ENCODE data around the gene EZR. TPM values are rescaled to one million over a fixed set of nuclear protein-coding genes. Genes with fewer than 3 reads are reported as not detected.

EZR gene
- total RNA-seq, 2 donors from 2014 or later = 76.8 to 103 TPM

DNA sequence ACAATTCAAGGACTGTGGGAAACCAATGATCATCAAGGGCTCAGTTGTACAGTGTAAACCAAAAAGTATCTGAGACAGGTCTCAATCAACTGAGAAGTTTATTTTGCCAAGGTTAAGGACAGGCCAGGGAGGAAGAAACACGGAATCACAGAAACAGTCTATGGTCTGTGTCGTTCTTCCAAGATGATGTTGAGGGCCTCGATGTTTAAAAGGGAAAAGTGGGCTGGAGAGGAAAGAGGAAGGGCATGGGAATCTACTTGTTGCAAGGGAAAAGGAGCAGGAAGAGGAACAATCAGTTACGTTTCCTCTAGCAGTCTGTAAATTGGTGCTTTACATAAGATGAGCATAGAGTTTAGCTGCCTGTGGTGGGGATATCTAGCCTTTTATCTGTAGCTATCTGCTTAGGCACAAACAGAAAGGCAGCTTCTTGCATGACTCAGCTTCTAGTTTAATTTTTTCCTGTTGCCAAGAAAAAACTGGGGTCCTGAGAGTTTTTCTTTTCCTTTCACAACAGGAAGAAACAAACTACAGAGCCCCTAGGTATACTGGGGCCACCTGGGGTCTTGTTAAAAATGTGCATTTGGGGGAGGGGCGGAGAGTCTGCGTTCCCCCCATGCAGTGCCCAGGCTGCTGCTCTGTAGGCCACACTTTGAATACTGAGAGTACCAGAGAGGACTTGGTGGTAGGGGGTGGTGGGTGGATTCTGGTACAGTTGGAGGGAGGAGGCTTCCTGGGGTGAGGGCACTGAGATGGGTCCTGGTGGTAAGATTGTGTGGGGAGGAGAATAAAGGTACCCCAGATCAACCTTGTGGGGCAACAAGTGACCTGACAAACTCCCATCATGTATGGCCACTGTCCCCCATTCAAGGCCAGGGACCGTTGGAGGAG is 35.3 kb upstream of the EZR start:
- intact Hi-C loops (cut with DNase I) = no loop called here
- ATAC-seq = no peak
- peak overlapping the region; percentile 76 to 97 (median 85) for H3K27ac ChIP-seq
- H3K9me3 ChIP-seq = no peaks in the 10 kb centered on the region
- H3K27me3 ChIP-seq = no peaks in the 10 kb centered on the region
- H3K36me3 ChIP-seq (replicated peaks in 1 of 2; ENCODE audit: insufficient read depth in 1 of 2, low read depth in 2 of 2) = no peaks in the 10 kb centered on the region
- 78 to 85% methylated on average over 7 of the region's 7 CpGs for WGBS, 2 donors
- TF ChIP-seq, protein P1, sequence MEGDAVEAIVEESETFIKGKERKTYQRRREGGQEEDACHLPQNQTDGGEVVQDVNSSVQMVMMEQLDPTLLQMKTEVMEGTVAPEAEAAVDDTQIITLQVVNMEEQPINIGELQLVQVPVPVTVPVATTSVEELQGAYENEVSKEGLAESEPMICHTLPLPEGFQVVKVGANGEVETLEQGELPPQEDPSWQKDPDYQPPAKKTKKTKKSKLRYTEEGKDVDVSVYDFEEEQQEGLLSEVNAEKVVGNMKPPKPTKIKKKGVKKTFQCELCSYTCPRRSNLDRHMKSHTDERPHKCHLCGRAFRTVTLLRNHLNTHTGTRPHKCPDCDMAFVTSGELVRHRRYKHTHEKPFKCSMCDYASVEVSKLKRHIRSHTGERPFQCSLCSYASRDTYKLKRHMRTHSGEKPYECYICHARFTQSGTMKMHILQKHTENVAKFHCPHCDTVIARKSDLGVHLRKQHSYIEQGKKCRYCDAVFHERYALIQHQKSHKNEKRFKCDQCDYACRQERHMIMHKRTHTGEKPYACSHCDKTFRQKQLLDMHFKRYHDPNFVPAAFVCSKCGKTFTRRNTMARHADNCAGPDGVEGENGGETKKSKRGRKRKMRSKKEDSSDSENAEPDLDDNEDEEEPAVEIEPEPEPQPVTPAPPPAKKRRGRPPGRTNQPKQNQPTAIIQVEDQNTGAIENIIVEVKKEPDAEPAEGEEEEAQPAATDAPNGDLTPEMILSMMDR (IDR thresholded peaks at IDR 0.05) = no peak
- TF ChIP-seq POLR2A (IDR thresholded peaks at IDR 0.05) = no peak
- H3K4me1 ChIP-seq = peaks cover 37% of the 10 kb centered on the region
- peak in 1 of 4 donors; percentile 8 for DNase-seq
- H3K4me3 ChIP-seq = no peak overlapping the region

DNA sequence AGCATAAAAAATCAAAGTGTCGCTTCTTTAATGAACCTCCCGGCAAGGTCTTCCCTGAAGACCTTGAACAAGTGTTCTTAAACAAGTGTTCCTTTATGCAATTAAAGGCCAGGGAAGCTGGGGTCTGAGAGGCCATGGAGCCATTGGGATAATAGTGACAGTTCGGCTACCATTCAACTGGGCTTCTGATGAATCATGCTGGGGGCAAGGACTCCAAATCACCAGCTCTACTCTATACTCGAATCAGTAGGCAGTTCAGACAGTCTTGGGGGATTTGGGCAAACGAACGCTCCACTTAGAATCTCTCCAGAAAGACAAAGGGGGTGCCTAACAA is 34.7 kb upstream of the EZR start:
- no peak overlapping the region for H3K4me3 ChIP-seq
- ATAC-seq (no peak), DNase-seq (no peak)
- intact Hi-C loops (cut with DNase I) = no loop called here
- no peaks in the 10 kb centered on the region for H3K9me3 ChIP-seq
- no peaks in the 10 kb centered on the region for H3K36me3 ChIP-seq (replicated peaks in 1 of 2; ENCODE audit: insufficient read depth in 1 of 2, low read depth in 2 of 2)
- H3K4me1 ChIP-seq = peaks cover 43% of the 10 kb centered on the region
- peak overlapping the region; percentile 76 to 97 (median 85) for H3K27ac ChIP-seq
- TF ChIP-seq POLR2A (IDR thresholded peaks at IDR 0.05) = no peak
- TF ChIP-seq, protein P1 (IDR thresholded peaks at IDR 0.05) = no peak
- no peaks in the 10 kb centered on the region for H3K27me3 ChIP-seq
- 69 to 78% methylated on average over 6 of the region's 6 CpGs for WGBS, 2 donors

DNA sequence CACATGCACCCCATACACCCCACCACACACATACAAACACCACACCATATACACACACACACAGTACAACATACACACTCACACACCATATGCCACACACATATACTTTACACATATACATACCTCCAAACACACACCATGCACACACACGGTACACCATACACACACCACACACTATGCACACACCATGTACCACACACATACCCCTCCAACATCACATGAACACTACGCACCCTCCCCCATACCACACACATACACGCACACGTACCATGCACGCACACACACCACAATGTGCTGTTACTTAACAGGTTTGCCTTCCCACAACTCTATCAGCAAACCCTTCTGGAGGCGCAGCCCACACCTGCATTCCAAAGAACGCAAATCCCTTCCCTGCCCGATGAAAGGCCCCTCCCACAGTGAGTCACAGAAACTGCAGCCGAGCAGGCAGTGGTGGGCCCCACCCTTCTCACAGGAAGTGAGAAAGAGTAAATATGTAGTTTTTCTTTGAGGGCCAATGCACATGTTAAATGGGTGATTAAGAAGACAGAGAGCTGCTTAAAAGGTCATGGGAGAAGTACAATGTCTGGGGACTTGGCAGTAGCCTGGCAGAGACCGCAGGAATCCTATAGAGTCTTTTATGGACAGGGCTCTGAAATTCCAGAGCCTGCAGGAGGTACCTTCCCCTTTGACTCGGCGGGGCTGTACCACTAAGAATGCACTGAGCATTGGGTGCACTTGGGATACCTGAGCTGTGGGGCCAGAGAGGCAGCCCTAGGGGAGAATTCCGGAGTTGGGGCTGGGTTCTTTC is 34.1 kb upstream of the EZR start:
- H3K27me3 ChIP-seq = no peaks in the 10 kb centered on the region
- no peak overlapping the region for H3K4me3 ChIP-seq
- peak; percentile 91 to 96 (median 94) for DNase-seq
- no peaks in the 10 kb centered on the region for H3K9me3 ChIP-seq
- ATAC-seq = peak; percentile 89
- H3K27ac ChIP-seq = peak overlapping the region; percentile 76 to 97 (median 85)
- no peaks in the 10 kb centered on the region for H3K36me3 ChIP-seq (replicated peaks in 1 of 2; ENCODE audit: insufficient read depth in 1 of 2, low read depth in 2 of 2)
- intact Hi-C loops (cut with DNase I) = no loop called here
- 34 to 37% methylated on average over 13 of the region's 13 CpGs for WGBS, 2 donors
- H3K4me1 ChIP-seq = peaks cover 49% of the 10 kb centered on the region
- peak; percentile 49 to 79 (median 73) for TF ChIP-seq POLR2A (IDR thresholded peaks at IDR 0.05)
- TF ChIP-seq, protein P1 (IDR thresholded peaks at IDR 0.05) = peak in 1 of 7 experiments; percentile 10

DNA sequence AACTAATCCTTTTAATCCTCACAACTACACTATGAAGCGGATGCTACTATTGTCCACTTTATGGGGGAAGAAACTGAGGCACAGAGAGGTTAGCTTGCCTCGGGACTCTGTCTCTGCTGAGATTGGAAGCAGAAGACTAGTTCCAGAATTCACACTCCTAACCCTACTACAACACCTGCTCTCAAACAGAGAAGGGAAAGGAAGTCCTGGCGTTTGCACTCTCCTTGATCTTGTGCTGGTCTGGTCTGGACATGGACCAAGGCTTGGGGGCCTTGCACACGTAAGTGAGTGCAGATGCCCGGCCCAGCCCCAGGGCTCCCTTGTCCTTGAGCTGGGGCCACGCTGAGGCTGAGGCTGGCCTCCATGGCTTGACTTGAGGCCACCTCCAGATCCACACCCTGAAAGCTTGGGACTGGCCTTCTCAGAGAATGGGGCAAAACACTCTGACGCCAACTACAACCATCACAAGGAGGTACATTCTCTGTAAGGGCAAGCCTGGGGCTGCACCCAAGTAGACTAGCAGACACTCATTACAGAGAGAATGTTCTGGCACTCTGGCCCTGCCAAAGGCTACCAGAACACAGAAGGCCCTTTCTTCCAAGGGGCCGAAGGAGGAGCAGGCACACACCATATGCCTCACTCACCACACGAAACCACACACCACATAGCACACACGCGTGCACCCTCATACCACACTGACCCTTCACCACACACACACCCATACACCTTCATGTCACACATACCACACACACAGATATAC is 33.3 kb upstream of the EZR start:
- TF ChIP-seq, protein P1 (IDR thresholded peaks at IDR 0.05) = no peak
- no peak for TF ChIP-seq POLR2A (IDR thresholded peaks at IDR 0.05)
- Histone ChIP-seq H3K27ac (peak overlapping the region; percentile 76 to 97 (median 85)), H3K9me3 (no peaks in the 10 kb centered on the region), H3K36me3 (replicated peaks in 1 of 2; ENCODE audit: insufficient read depth in 1 of 2, low read depth in 2 of 2) (no peaks in the 10 kb centered on the region), H3K4me3 (no peak overlapping the region), H3K27me3 (no peaks in the 10 kb centered on the region), H3K4me1 (peaks cover 53% of the 10 kb centered on the region)
- DNase-seq (peak in 1 of 4 donors; percentile 13), ATAC-seq (no peak)
- 91 to 99% methylated on average over 7 to 11 of the region's 11 CpGs for WGBS, 2 donors
- intact Hi-C loops (cut with DNase I) = no loop called here
